Forelimb muscle (tissue), 1 donor: ENCODE data around the gene CXCL16. TPM values are rescaled to one million over a fixed set of nuclear protein-coding genes. Genes with fewer than 3 reads are reported as not detected.
"Not testable (repeated sequence)": the region's sequence is repeated elsewhere in the genome, so short reads cannot be mapped to it uniquely, and the experiment has no call there.

Experiments used
- DNase-seq: peaks from one replicate; pipeline ENCODE4 v3.0.0-alpha.2; 2013; ENCODE audit warnings: low read depth
- polyA plus RNA-seq: library from polyadenylated mRNA; unstranded; fragments of 120-200 nt; gene quantifications from one replicate; pipeline ENCODE4 v1.2.1, GENCODE V29; 2013; ENCODE audit not compliant: insufficient read length

Gene CXCL16
- polyA plus RNA-seq, 1 donor: 5.1 TPM

DNA sequence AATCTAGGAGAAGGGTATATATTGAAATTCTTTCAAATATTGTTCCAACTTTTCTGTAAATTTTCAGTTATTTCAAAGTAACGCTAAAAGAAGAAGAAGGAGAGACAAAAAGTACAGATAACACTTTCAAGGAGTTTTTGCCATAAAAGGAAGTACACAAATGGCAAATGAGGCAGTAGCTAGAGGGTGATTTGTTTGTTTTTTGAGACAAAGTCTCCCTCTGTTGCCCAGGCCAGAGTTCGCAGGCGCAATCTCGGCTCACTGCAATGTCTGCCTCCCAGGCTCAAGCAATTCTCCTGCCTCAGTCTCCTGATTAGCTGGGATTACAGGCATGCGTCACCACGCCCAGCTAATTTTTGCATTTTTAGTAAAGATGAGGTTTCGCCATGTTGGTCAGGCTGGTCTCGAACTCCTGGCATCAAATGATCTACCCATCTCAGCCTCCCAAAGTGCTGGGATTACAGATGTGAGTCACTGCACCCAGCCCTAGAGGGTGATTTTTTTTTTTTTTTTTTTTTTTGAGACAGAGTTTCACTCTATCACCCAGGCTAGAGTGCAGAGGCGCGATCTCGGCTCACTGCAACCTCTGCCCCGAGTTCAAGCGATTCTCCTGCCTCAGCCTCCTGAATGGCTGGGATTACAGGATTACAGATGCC is 40.2 kb downstream of the CXCL16 start:
- DNase-seq: not testable (repeated sequence)

DNA sequence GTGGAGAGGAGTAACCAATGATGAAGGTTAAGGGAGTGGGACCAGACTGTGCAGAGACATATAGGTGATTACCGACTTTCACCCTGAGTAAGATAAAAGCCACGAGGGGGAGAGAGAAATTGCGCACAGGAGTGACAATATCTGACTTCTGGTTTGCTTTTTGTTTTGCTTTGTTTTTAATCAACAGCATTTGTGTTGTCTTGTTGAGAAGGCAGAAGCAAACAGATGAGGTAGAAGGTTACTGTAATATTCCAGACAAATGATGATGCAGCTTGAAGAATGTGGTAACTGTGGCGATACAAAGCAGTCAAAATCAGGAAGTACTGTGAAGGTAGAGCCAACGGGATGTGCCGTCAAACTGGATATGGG is 43.3 kb downstream of the CXCL16 start:
- DNase-seq: no peak

DNA sequence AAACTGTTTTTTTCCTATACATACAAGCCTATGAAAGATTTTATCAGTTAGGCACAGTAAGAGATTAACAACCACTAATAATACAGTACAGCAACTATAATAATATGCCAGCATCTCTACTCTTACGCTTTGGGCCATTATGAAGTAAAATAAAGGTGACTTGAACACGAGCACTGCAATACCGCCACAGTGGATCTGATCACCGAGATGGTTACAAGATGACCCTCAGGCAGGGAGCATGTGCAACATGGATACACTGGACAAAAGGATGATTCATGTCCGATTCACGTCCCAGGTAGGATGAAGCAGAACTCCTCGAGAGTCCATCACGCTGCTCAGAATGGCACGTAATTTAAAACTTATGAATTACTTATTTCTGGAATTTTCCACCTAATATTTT is 46.3 kb downstream of the CXCL16 start:
- no peak for DNase-seq

DNA sequence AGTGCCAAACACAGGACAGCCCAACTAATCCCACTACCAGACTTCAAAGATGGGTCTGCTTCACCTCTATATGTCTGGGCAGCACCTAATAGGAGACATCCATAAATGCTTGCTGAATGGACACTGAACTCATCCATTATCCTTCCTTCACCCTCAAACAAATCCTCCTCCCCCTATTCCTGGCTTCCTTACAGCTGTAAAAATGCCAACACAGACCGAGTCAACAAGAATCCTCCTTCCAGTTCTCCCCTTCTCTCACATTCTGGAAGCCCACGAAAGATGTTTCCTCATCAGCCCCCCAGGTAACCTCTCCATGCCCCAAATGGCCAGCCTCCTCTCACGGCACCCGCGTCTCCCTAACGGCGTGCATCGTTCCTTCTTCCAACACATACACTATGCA is 48.0 kb downstream of the CXCL16 start:
- no peak for DNase-seq

DNA sequence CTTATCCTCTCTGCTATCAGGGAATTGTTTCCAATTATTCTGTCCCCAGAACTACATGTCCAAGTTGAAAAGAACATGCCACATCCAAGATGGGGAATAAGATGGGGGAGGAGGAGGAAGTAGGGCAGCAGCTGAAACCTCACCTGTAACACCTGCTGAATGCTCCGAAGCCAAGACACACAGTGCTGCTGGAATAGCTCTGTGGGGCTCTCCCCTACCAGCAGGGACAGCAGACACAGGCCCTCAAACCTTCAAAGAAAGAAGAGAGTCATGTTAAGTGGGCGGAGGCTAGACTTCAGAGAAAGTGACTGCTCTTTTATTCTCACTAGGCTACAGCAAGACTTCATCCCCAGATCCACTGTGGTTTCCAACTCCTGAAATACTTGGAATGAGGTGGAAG is 49.0 kb downstream of the CXCL16 start:
- no peak for DNase-seq

DNA sequence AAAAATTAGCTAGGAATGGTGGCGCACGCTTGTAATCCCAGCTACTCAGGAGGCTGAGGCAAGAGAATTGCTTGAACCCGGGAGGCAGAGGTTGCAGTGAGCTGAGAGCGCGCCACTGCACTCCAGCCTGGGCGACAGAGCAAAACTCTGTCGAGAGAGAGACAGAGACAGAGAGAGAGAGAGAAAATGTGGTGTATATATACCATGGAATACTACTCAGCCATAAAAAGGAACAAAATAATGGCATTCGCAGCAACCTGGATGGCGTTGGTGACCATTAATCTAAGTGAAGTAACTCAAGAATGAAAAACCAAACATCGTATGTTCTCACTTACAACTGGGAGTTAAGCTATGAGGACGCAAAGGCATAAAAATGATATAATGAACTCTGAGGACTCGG is 49.9 kb downstream of the CXCL16 start:
- DNase-seq: not testable (repeated sequence)

DNA sequence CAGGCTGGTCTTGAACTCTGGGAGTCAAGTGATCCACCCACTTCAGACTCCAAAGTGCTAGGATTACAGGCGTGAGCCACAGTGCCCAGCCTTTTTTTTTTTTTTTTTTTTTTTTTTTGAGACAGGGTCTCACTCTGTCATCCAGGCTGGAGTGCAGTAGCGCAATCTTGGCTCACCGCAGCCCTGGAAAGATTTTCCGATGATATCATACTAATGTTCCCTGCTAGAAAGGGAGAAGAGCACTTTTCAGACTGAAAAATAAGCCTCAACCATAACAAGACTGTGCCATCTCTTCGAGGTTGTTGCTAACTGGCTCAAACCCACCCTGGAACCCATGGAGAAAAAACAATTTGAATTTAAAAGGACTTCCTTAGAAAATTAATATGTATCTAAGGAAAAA is 56.0 kb downstream of the CXCL16 start:
- peak; percentile 43 for DNase-seq

Other genes with a start within 250 kb of the CXCL16 start
- gene SPNS2, start 241.0 kb downstream of the CXCL16 start, polyA plus RNA-seq: 7.1 TPM
- gene MYBBP1A, start 184.5 kb downstream of the CXCL16 start, polyA plus RNA-seq: 28.3 TPM
- gene GGT6, start 179.4 kb downstream of the CXCL16 start, polyA plus RNA-seq: 0.18 TPM
- 163 TPM for gene SMTNL2, start 155.4 kb downstream of the CXCL16 start, polyA plus RNA-seq
- gene ALOX15, start 98.2 kb downstream of the CXCL16 start, polyA plus RNA-seq: 0.40 TPM
- 31.9 TPM for gene PELP1, start 35.8 kb downstream of the CXCL16 start, polyA plus RNA-seq
- 22.3 TPM for gene ARRB2, start 29.3 kb downstream of the CXCL16 start, polyA plus RNA-seq
- gene MED11, start 8.5 kb downstream of the CXCL16 start, polyA plus RNA-seq: 18.0 TPM
- 0.28 TPM for gene ZMYND15, start 95 bp downstream of the CXCL16 start, polyA plus RNA-seq
- gene TM4SF5, start 32.0 kb upstream of the CXCL16 start, polyA plus RNA-seq: not detected
- 9.7 TPM for gene VMO1, start 46.4 kb upstream of the CXCL16 start, polyA plus RNA-seq
- 0.95 TPM for gene GLTPD2, start 49.0 kb upstream of the CXCL16 start, polyA plus RNA-seq
- 96.7 TPM for gene PSMB6, start 56.2 kb upstream of the CXCL16 start, polyA plus RNA-seq
- 25.4 TPM for gene PLD2, start 67.2 kb upstream of the CXCL16 start, polyA plus RNA-seq
- gene MINK1, start 93.4 kb upstream of the CXCL16 start, polyA plus RNA-seq: 25.4 TPM
- gene C17orf107, start 159.6 kb upstream of the CXCL16 start, polyA plus RNA-seq: 1.3 TPM
- gene CHRNE, start 163.2 kb upstream of the CXCL16 start, polyA plus RNA-seq: 2.3 TPM
- gene GP1BA, start 192.3 kb upstream of the CXCL16 start, polyA plus RNA-seq: 0.92 TPM
- gene SLC25A11, start 200.1 kb upstream of the CXCL16 start, polyA plus RNA-seq: 53.8 TPM
- gene RNF167, start 200.3 kb upstream of the CXCL16 start, polyA plus RNA-seq: 72.7 TPM
- 349 TPM for gene PFN1, start 208.6 kb upstream of the CXCL16 start, polyA plus RNA-seq
- 2,114 TPM for gene ENO3, start 211.2 kb upstream of the CXCL16 start, polyA plus RNA-seq
- 90.2 TPM for gene SPAG7, start 227.9 kb upstream of the CXCL16 start, polyA plus RNA-seq
- gene CAMTA2, start 247.7 kb upstream of the CXCL16 start, polyA plus RNA-seq: 27.3 TPM